ENCODE data around the gene KRTAP5-10.

- TF ChIP-seq EZH2 (IDR thresholded peaks at IDR 0.05; ENCODE audit: insufficient read depth, poor library complexity, severe bottlenecking) (no peak), EZH2phosphoT487 (IDR thresholded peaks at IDR 0.05; ENCODE audit: insufficient read depth, low read depth) (no peak)
Observed at GRCh38 chr11:71566081-71566620, 788 bp downstream of the KRTAP5-10 start.
